ENCODE results near the gene ZRANB3. TPM values are rescaled to one million over a fixed set of nuclear protein-coding genes. Genes with fewer than 3 reads are reported as not detected.

The ZRANB3 gene
- total and polyA plus RNA-seq, 2 experiments from 2014 or later: 10.5 to 16.8 TPM

- TF ChIP-seq, protein P1, sequence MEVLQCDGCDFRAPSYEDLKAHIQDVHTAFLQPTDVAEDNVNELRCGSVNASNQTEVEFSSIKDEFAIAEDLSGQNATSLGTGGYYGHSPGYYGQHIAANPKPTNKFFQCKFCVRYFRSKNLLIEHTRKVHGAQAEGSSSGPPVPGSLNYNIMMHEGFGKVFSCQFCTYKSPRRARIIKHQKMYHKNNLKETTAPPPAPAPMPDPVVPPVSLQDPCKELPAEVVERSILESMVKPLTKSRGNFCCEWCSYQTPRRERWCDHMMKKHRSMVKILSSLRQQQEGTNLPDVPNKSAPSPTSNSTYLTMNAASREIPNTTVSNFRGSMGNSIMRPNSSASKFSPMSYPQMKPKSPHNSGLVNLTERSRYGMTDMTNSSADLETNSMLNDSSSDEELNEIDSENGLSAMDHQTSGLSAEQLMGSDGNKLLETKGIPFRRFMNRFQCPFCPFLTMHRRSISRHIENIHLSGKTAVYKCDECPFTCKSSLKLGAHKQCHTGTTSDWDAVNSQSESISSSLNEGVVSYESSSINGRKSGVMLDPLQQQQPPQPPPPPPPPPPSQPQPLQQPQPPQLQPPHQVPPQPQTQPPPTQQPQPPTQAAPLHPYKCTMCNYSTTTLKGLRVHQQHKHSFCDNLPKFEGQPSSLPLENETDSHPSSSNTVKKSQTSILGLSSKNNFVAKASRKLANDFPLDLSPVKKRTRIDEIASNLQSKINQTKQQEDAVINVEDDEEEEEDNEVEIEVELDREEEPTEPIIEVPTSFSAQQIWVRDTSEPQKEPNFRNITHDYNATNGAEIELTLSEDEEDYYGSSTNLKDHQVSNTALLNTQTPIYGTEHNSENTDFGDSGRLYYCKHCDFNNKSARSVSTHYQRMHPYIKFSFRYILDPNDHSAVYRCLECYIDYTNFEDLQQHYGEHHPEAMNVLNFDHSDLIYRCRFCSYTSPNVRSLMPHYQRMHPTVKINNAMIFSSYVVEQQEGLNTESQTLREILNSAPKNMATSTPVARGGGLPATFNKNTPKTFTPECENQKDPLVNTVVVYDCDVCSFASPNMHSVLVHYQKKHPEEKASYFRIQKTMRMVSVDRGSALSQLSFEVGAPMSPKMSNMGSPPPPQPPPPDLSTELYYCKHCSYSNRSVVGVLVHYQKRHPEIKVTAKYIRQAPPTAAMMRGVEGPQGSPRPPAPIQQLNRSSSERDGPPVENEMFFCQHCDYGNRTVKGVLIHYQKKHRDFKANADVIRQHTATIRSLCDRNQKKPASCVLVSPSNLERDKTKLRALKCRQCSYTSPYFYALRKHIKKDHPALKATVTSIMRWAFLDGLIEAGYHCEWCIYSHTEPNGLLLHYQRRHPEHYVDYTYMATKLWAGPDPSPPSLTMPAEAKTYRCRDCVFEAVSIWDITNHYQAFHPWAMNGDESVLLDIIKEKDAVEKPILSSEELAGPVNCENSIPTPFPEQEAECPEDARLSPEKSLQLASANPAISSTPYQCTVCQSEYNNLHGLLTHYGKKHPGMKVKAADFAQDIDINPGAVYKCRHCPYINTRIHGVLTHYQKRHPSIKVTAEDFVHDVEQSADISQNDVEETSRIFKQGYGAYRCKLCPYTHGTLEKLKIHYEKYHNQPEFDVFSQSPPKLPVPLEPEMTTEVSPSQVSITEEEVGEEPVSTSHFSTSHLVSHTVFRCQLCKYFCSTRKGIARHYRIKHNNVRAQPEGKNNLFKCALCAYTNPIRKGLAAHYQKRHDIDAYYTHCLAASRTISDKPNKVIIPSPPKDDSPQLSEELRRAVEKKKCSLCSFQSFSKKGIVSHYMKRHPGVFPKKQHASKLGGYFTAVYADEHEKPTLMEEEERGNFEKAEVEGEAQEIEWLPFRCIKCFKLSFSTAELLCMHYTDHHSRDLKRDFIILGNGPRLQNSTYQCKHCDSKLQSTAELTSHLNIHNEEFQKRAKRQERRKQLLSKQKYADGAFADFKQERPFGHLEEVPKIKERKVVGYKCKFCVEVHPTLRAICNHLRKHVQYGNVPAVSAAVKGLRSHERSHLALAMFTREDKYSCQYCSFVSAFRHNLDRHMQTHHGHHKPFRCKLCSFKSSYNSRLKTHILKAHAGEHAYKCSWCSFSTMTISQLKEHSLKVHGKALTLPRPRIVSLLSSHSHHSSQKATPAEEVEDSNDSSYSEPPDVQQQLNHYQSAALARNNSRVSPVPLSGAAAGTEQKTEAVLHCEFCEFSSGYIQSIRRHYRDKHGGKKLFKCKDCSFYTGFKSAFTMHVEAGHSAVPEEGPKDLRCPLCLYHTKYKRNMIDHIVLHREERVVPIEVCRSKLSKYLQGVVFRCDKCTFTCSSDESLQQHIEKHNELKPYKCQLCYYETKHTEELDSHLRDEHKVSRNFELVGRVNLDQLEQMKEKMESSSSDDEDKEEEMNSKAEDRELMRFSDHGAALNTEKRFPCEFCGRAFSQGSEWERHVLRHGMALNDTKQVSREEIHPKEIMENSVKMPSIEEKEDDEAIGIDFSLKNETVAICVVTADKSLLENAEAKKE (CRISPR knock-in tag; IDR thresholded peaks at IDR 0.05): no peak
- no peak for TF ChIP-seq CREB1 (CRISPR knock-in tag; IDR thresholded peaks at IDR 0.05; ENCODE audit: low read depth)
- no peak for TF ChIP-seq EZH2phosphoT487 (IDR thresholded peaks at IDR 0.05; ENCODE audit: unreplicated experiment)
- no peak for TF ChIP-seq POLR2AphosphoS5 (IDR thresholded peaks at IDR 0.05; ENCODE audit: low read depth)
These were observed 311.8 kb downstream of the ZRANB3 start (continued) for GRCh38 chr2:135219226-135219625.

GRCh38 chr2:135218426-135218825, 312.6 kb downstream of the ZRANB3 start:
- Histone ChIP-seq H3K4me2 (no peak overlapping the region), H3K27ac (ENCODE audit: low read depth) (no peak overlapping the region), H3K4me1 (ENCODE audit: insufficient read depth) (peaks cover 2% of the 10 kb centered on the region), H3K36me3 (ENCODE audit: insufficient read depth) (no peaks in the 10 kb centered on the region), H3K27me3 (ENCODE audit: insufficient read depth) (no peaks in the 10 kb centered on the region), H4K20me1 (replicated peaks; ENCODE audit: insufficient read depth) (no peaks in the 10 kb centered on the region), H3F3A (replicated peaks; ENCODE audit: low read depth) (no peaks in the 10 kb centered on the region), H3K79me2 (replicated peaks; ENCODE audit: insufficient read depth) (no peaks in the 10 kb centered on the region), H2AFZ (no peak overlapping the region), H3K9me2 (ENCODE audit: insufficient read depth) (no peaks in the 10 kb centered on the region), H3K4me3 (no peak overlapping the region)
- no peaks in the 10 kb centered on the region for H3K9me3 Mint-ChIP-seq
- TF ChIP-seq JUNB (IDR thresholded peaks at IDR 0.05; ENCODE audit: unreplicated experiment): no peak
- no peak for TF ChIP-seq NANOG (IDR thresholded peaks at IDR 0.05; ENCODE audit: borderline replicate concordance)
- ATAC-seq (no peak), DNase-seq (ENCODE audit: low spot score) (no peak)
- H3K4me1 Mint-ChIP-seq: peaks cover 2% of the 10 kb centered on the region; the same call in 2 of the 3 replicates
- H3K27ac Mint-ChIP-seq: no peak overlapping the region
- no peak overlapping the region for H3K4me3 Mint-ChIP-seq
- no peaks in the 10 kb centered on the region for H3K27me3 Mint-ChIP-seq (ENCODE audit: insufficient read depth, low read depth, poor library complexity)
- H3K36me3 Mint-ChIP-seq (ENCODE audit: low read depth): peaks cover 2% of the 10 kb centered on the region; the same call in 1 of the 3 replicates

Measured in GM23338 (cell line).